Measurements from ENCODE around the gene FAM114A1.

DNA sequence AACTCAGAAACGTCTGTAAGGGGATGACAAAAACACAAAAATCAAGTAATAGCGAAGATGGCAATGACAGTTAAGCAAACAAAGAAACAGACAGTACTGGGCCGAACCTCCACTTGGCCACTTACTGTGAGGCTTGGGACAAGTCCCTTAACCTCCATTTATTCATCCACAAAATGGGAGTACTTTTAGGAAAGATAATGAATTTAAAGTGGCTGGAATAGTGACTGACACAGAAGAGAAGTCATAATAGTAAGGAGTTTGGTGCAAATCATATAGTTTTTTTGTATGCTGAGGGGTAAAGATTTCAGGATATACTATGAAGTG, 9.5 kb upstream of the FAM114A1 start:
- TF ChIP-seq, protein P1, sequence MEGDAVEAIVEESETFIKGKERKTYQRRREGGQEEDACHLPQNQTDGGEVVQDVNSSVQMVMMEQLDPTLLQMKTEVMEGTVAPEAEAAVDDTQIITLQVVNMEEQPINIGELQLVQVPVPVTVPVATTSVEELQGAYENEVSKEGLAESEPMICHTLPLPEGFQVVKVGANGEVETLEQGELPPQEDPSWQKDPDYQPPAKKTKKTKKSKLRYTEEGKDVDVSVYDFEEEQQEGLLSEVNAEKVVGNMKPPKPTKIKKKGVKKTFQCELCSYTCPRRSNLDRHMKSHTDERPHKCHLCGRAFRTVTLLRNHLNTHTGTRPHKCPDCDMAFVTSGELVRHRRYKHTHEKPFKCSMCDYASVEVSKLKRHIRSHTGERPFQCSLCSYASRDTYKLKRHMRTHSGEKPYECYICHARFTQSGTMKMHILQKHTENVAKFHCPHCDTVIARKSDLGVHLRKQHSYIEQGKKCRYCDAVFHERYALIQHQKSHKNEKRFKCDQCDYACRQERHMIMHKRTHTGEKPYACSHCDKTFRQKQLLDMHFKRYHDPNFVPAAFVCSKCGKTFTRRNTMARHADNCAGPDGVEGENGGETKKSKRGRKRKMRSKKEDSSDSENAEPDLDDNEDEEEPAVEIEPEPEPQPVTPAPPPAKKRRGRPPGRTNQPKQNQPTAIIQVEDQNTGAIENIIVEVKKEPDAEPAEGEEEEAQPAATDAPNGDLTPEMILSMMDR (conservative IDR thresholded peaks at IDR 0.05; ENCODE audit: low read length): no peak
- TF ChIP-seq EZH2phosphoT487 (IDR thresholded peaks at IDR 0.05; ENCODE audit: borderline replicate concordance): no peak
